Measurements from ENCODE around the gene ZNF217.

GRCh38 chr20:53628076-53628475, 34.4 kb upstream of the ZNF217 start:
- TF ChIP-seq, protein P1, sequence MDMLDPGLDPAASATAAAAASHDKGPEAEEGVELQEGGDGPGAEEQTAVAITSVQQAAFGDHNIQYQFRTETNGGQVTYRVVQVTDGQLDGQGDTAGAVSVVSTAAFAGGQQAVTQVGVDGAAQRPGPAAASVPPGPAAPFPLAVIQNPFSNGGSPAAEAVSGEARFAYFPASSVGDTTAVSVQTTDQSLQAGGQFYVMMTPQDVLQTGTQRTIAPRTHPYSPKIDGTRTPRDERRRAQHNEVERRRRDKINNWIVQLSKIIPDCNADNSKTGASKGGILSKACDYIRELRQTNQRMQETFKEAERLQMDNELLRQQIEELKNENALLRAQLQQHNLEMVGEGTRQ (IDR thresholded peaks at IDR 0.05), result no peak
- TF ChIP-seq ZFP36 (IDR thresholded peaks at IDR 0.05; ENCODE audit: borderline replicate concordance, partially characterized antibody), result no peak
- no peak for TF ChIP-seq POLR2A (IDR thresholded peaks at IDR 0.05; ENCODE audit: low read length)
- no peak for TF ChIP-seq CTCF (IDR thresholded peaks at IDR 0.05)
- no peak for TF ChIP-seq EHMT2 (IDR thresholded peaks at IDR 0.05; ENCODE audit: low read depth)
- TF ChIP-seq, protein P2, sequence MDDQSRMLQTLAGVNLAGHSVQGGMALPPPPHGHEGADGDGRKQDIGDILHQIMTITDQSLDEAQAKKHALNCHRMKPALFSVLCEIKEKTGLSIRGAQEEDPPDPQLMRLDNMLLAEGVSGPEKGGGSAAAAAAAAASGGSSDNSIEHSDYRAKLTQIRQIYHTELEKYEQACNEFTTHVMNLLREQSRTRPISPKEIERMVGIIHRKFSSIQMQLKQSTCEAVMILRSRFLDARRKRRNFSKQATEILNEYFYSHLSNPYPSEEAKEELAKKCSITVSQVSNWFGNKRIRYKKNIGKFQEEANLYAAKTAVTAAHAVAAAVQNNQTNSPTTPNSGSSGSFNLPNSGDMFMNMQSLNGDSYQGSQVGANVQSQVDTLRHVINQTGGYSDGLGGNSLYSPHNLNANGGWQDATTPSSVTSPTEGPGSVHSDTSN (IDR thresholded peaks at IDR 0.05), result no peak

All from A549 (cell line).